H9 (cell line): ENCODE measurements around the gene CEP170B. TPM values are rescaled to one million over a fixed set of nuclear protein-coding genes. Genes with fewer than 3 reads are reported as not detected.

ENCODE experiments used
- DNase-seq: peaks from one replicate; pipeline ENCODE4 v3.0.0-alpha.2; 2017
- H2AFZ ChIP-seq: one replicate; pipeline ENCODE4 v1.6.1; 2013; ENCODE audit warnings: mild to moderate bottlenecking, low read length, control low read depth, moderate library complexity
- H2AK5ac ChIP-seq: 2 replicates; pipeline ENCODE4 v1.6.1; 2013; ENCODE audit warnings: low read length, control low read depth, mixed read lengths; ENCODE audit not compliant: insufficient read length
- H2BK120ac ChIP-seq: one replicate; pipeline ENCODE4 v1.6.1; 2013; ENCODE audit warnings: low read depth, mild to moderate bottlenecking, low read length, control low read depth, inconsistent platforms; ENCODE audit not compliant: poor library complexity, severe bottlenecking
- H2BK12ac ChIP-seq: 2 replicates; pipeline ENCODE4 v1.6.1; 2013; ENCODE audit warnings: low read length, control low read depth, mixed read lengths, low read depth; ENCODE audit not compliant: insufficient read length
- H2BK15ac ChIP-seq: 2 replicates; pipeline ENCODE4 v1.6.1; 2013; ENCODE audit warnings: low read depth, low read length, control low read depth
- H2BK20ac ChIP-seq: one replicate; pipeline ENCODE4 v1.6.1; 2013; ENCODE audit warnings: low read depth, mild to moderate bottlenecking, low read length, control low read depth, inconsistent platforms; ENCODE audit not compliant: poor library complexity, severe bottlenecking
- H2BK5ac ChIP-seq: 2 replicates; pipeline ENCODE4 v1.6.1; 2013; ENCODE audit warnings: low read length, control low read depth, mixed read lengths; ENCODE audit not compliant: insufficient read length
- H3K14ac ChIP-seq: 2 replicates; pipeline ENCODE4 v1.6.1; 2013; ENCODE audit warnings: low read length, control low read depth; ENCODE audit not compliant: insufficient read depth
- H3K18ac ChIP-seq: 2 replicates; pipeline ENCODE4 v1.6.1; 2013; ENCODE audit warnings: low read depth, mild to moderate bottlenecking, mixed read lengths, low read length, control low read depth; ENCODE audit not compliant: insufficient read length
- H3K23ac ChIP-seq: 2 replicates; pipeline ENCODE4 v1.6.1; 2013; ENCODE audit warnings: low read length, control low read depth, mixed read lengths, low read depth; ENCODE audit not compliant: insufficient read length
- H3K23me2 ChIP-seq: 2 replicates; pipeline ENCODE4 v1.6.1; 2013; ENCODE audit warnings: low read depth, mild to moderate bottlenecking, mixed read lengths, low read length, control low read depth; ENCODE audit not compliant: insufficient read length, poor library complexity, severe bottlenecking
- H3K27ac ChIP-seq: 2 replicates; pipeline ENCODE4 v1.5.1; 2013; ENCODE audit warnings: low read length, control low read depth, mixed read lengths, low read depth; ENCODE audit not compliant: insufficient read length
- H3K27me3 ChIP-seq: 2 replicates; pipeline ENCODE4 v1.6.1; 2013; ENCODE audit warnings: low read length, control low read depth, inconsistent platforms; ENCODE audit not compliant: insufficient read depth
- H3K4ac ChIP-seq: 2 replicates; pipeline ENCODE4 v1.6.1; 2013; ENCODE audit warnings: low read depth, mild to moderate bottlenecking, control low read depth, inconsistent platforms, low read length, moderate library complexity
- H3K4me1 ChIP-seq: 2 replicates; pipeline ENCODE4 v1.6.1; 2013; ENCODE audit warnings: low read length, control low read depth, inconsistent platforms; ENCODE audit not compliant: insufficient read depth
- H3K4me2 ChIP-seq: 2 replicates; pipeline ENCODE4 v1.6.1; 2013; ENCODE audit warnings: low read length, control low read depth, mixed read lengths; ENCODE audit not compliant: insufficient read length, insufficient read depth
- H3K56ac ChIP-seq: 2 replicates; pipeline ENCODE4 v1.6.1; 2013; ENCODE audit warnings: low read depth, mild to moderate bottlenecking, mixed read lengths, low read length, control low read depth; ENCODE audit not compliant: insufficient read length
- H3K79me1 ChIP-seq: 2 replicates; pipeline ENCODE4 v1.6.1; 2013; ENCODE audit warnings: low read depth, mild to moderate bottlenecking, moderate library complexity, low read length, control low read depth, inconsistent platforms; ENCODE audit not compliant: insufficient read depth, poor library complexity, severe bottlenecking
- H3K79me2 ChIP-seq: 2 replicates; pipeline ENCODE4 v1.6.1; 2013; ENCODE audit warnings: low read length, control low read depth, inconsistent platforms; ENCODE audit not compliant: insufficient read depth
- H3K9ac ChIP-seq: 2 replicates; pipeline ENCODE4 v1.6.1; 2013; ENCODE audit warnings: low read length, control low read depth, mixed read lengths; ENCODE audit not compliant: insufficient read length; ENCODE audit errors: extremely low read depth
- H3K9me3 ChIP-seq: one replicate; pipeline ENCODE4 v1.6.1; 2013; ENCODE audit warnings: low read depth, low read length, inconsistent platforms; ENCODE audit not compliant: control insufficient read depth
- H3T11ph ChIP-seq: one replicate; pipeline ENCODE4 v1.6.1; 2013; ENCODE audit warnings: mild to moderate bottlenecking, low read length, control low read depth, inconsistent platforms
- H4K20me1 ChIP-seq: one replicate; pipeline ENCODE4 v1.6.1; 2013; ENCODE audit not compliant: control insufficient read depth, insufficient read length, insufficient read depth
- H4K5ac ChIP-seq: 2 replicates; pipeline ENCODE4 v1.6.1; 2013; ENCODE audit warnings: low read depth, mild to moderate bottlenecking, mixed read lengths, low read length, control low read depth; ENCODE audit not compliant: insufficient read length
- H4K8ac ChIP-seq: replicated peaks from 2 replicates; pipeline ENCODE4 v1.6.1; 2013; ENCODE audit warnings: low read length, control low read depth, mixed read lengths, low read depth; ENCODE audit not compliant: insufficient read length
- H4K91ac ChIP-seq: 2 replicates; pipeline ENCODE4 v1.6.1; 2013; ENCODE audit warnings: low read depth, mild to moderate bottlenecking, moderate library complexity, mixed read lengths, low read length, control low read depth; ENCODE audit not compliant: insufficient read length
- H3K27ac Mint-ChIP-seq, 3 experiments: 2 replicates in 2 of 3; 3 replicates in 1 of 3; pipeline ENCODE4 v1.8.0; 2020 to 2021; ENCODE audit warnings: mixed read lengths in 3 of 3, mild to moderate bottlenecking in 1 of 3, moderate library complexity in 1 of 3
- H3K27me3 Mint-ChIP-seq: 2 replicates; pipeline ENCODE4 v1.8.0; 2021; ENCODE audit warnings: low read depth, mild to moderate bottlenecking, moderate library complexity, mixed read lengths
- H3K36me3 Mint-ChIP-seq, 3 experiments: 2 replicates in 2 of 3; 3 replicates in 1 of 3; pipeline ENCODE4 v1.8.0; 2020 to 2021; ENCODE audit warnings: low read depth in 3 of 3, mixed read lengths in 3 of 3; ENCODE audit not compliant: insufficient read depth in 1 of 3
- H3K4me1 Mint-ChIP-seq, 2 experiments: 2 replicates each; pipeline ENCODE4 v1.8.0; 2020; ENCODE audit warnings: mixed read lengths in 2 of 2
- H3K4me3 Mint-ChIP-seq, 2 experiments: 2 replicates in 1 of 2; 3 replicates in 1 of 2; pipeline ENCODE4 v1.8.0; 2020 to 2021; ENCODE audit warnings: mild to moderate bottlenecking in 2 of 2, mixed read lengths in 2 of 2, moderate library complexity in 1 of 2
- H3K9me3 Mint-ChIP-seq, 2 experiments: 2 replicates in 1 of 2; 3 replicates in 1 of 2; pipeline ENCODE4 v1.8.0; 2020; ENCODE audit warnings: mild to moderate bottlenecking in 2 of 2, mixed read lengths in 2 of 2, moderate library complexity in 1 of 2
- CTCF ChIP-seq: fragments of 200-600 bp; sonication (generic); conservative IDR thresholded peaks from 3 replicates; pipeline ENCODE4 v1.8.0; 2021; ENCODE audit warnings: antibody characterized with exemption, mild to moderate bottlenecking
- WGBS: extraction: QIAGEN DNeasy Blood & Tissue Kit; methylation state at CpG from one replicate; pipeline ENCODE4 v1.1.7; 2013; ENCODE audit warnings: missing lambda C conversion rate, low lambda C conversion rate, mixed read lengths; ENCODE audit not compliant: insufficient read length; ENCODE audit errors: extremely low coverage; 5-methylcytosine and 5-hydroxymethylcytosine counted together
- total RNA-seq: library from RNA; stranded (reverse); gene quantifications from 2 replicates; pipeline ENCODE4 v1.2.1, GENCODE V29; 2021

The CEP170B gene
- total RNA-seq, 1 experiment from 2014 or later, result 28.8 TPM

- no peaks in the 10 kb centered on the region for H3K79me1 ChIP-seq
- WGBS, result no CpG with 5 or more reads among the region's 14 CpGs
These were observed 13.5 kb downstream of the CEP170B start for GRCh38 chr14:104878582-104878981.

More at GRCh38 chr14:104878582-104878981, 13.5 kb downstream of the CEP170B start:
- Histone ChIP-seq H2BK12ac (no peak overlapping the region), H3K9ac (no peak overlapping the region), H4K20me1 (no peaks in the 10 kb centered on the region), H4K8ac (no peak overlapping the region), H4K91ac (no peak overlapping the region), H2BK15ac (no peak overlapping the region), H2BK20ac (no peak overlapping the region), H2AFZ (no peak overlapping the region), H3K27me3 (no peaks in the 10 kb centered on the region), H2BK120ac (no peak overlapping the region), H3K9me3 (no peaks in the 10 kb centered on the region), H3K4me1 (no peaks in the 10 kb centered on the region), H3K27ac (no peak overlapping the region), H3K18ac (no peak overlapping the region), H3K14ac (no peak overlapping the region), H3K23me2 (no peaks in the 10 kb centered on the region), H2BK5ac (no peak overlapping the region), H3K23ac (no peak overlapping the region), H3K4ac (no peak overlapping the region), H2AK5ac (no peak overlapping the region), H4K5ac (no peak overlapping the region), H3K79me2 (no peaks in the 10 kb centered on the region; the same call in 1 of the 2 replicates), H3K4me2 (no peak overlapping the region), H3T11ph (no peak overlapping the region), H3K56ac (no peak overlapping the region)
- Mint-ChIP-seq H3K4me1 (peaks cover 0 to 15% of the 10 kb centered on the region in 2 experiments; a peak in 2 of 4 replicates), H3K27me3 (no peaks in the 10 kb centered on the region), H3K4me3 (no peak overlapping the region), H3K27ac (no peak overlapping the region), H3K36me3 (peaks cover 2 to 13% (median 12%) of the 10 kb centered on the region in 3 experiments; a peak in 5 of 7 replicates), H3K9me3 (no peaks in the 10 kb centered on the region; a peak in 1 of 5 replicates)
- DNase-seq, result no peak
- TF ChIP-seq CTCF, result no peak
